NCI-H345 (cell line): ENCODE measurements around the gene BPHL.
"Not testable (repeated sequence)": the region's sequence is repeated elsewhere in the genome, so short reads cannot be mapped to it uniquely, and the experiment has no call there.

Source experiments
- DNase-seq: peaks from one replicate; lab custom pipeline; 2025; lab: John Stamatoyannopoulos, UW

The BPHL gene

DNA sequence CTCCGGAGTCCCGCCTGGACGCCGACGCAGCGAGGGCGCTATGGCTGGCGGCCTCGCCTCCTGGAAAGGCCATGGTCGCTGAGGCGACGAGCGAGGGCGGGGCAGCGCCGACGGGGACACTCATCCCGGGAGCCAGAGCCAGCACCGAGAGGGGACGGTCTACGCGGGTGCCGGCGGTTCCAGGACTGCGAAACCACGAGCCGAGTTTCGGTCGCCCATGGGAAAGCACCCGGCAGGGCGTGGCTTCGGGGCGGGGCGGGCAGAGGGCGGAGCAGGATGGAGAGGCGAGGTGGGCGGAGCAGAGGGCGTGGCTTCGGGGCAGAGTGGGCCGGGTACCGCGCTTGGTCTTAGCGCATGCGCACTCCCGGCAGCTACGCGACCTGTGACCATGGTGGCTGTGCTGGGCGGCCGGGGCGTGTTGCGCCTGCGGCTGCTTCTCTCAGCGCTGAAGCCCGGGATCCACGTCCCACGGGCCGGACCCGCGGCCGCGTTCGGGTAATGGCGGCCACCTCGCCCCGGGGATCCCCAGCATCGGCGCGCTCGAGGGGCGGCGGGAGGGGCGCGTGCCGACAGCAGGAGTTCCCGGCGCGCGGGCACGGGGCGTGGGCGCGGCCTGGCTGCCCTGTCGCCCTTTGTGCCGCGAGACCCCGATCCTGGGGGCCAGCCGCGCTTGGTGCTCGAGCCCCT is at the start of gene BPHL:
TSS of gene BPHL (plus strand) at position 359 of the 687 bp plus-strand sequence. CDS start at position 389, 30 bp downstream.
- DNase-seq: peak; percentile 78

DNA sequence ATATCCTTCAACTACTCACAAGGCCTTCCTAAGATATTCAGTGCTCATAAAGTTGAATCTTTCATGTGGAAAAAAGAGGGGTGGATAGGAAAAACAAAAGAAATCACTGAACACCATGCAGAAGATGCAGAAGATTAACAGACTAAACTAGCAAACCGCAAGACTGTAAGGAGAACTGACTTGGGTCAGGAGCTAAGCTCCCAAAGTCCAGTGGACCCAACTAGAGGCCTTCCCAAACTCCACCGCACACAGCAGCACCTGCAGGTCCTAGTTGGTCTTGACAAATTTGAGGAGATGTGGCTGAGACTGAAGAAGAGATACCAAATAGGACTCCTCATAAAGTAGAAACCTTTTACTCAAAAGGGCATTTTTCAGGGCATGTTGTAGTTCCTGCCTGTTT is 46.9 kb upstream of the BPHL start:
- no peak for DNase-seq

DNA sequence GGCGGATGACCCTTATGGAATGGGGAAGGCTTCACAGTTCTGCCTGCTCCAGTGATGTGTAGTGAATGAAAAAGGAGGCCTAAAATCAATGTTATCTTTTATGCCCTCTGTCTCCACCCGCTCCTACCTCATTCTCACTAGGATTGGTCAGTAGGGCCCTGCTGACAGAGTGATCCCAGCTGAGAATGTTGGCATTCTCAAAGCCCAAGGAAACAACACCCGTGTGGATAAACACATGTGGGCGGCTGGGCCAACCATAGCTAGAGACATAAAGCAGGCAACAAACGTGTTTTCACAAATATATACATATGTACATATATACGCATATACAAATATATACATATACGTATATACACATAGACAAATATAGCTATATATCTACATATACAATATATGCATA is 45.7 kb upstream of the BPHL start:
- no peak for DNase-seq

DNA sequence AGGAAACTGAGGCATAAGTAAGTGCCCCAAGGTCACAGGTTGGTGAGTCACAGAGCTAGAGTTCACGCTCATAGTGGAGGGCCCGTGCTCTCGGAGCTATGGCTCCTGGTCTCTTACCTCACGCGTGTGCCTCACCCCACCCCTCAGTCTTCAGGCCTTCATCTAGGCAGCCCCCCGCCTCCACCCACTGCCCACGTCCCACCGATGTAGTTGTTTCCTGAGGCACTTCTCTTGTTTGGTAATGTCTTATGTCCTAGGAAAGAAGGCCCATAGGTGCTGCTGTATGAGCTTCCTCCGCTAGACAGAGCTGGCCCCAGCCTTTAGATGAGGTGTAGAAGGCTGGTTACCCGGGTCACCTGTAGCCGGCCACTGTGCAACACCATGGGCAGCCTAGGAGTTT is 45.1 kb upstream of the BPHL start:
- DNase-seq: no peak

DNA sequence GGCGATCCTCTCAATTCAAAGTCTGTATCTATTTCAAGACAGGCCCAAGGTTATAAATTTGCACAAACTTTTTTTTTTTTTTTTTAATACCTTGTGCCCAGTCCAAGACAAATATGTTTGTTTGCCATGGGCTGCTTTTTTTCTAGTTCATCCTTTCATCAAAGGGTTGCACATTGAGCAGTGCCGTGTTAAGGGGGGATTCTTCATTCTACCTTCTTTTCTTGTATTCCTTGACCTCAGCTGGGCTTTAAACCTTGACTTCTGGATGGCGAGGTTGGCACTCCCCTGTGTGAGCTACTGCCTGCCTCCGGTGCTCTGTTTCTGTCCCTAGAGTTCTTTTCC is 42.8 kb upstream of the BPHL start:
- no peak for DNase-seq

DNA sequence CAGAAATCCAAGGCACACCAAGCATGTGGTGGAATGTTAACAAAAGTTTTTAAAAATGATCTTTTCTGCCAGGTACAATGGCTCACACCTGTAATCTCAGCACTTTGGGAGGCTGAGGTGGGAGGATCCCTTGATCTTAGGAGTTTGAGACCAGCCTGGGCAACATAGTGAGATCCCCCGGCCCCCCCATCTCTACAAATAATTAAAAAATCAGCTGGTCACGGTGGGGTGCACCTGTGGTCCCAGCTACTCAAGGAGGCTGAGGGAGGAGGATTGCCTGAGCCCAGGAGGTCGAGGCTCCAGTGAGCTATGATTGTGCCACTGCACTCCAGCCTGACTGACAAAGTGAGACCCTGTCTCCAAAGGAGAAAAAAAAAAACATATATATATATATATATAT is 42.2 kb upstream of the BPHL start:
- DNase-seq: no peak

DNA sequence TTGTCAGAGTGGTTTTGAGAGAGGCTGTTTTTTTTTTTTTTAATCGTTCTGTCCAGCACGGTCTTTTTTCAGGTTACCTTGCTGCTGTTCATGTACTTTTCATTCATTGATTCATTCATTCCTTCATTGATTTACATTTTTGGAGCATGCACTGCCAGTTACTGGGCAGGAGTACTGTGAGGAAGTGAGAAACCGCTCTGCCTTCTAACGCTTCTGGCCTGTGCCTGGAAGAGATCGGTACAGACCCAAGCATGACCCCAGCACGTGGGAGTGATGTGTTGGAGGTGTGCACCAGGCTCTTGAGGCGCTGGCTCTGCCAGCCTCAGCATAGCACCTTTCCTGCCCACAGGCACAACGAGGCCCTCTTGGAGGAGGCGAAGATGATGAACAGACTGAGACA is 41.1 kb upstream of the BPHL start:
- no peak for DNase-seq

DNA sequence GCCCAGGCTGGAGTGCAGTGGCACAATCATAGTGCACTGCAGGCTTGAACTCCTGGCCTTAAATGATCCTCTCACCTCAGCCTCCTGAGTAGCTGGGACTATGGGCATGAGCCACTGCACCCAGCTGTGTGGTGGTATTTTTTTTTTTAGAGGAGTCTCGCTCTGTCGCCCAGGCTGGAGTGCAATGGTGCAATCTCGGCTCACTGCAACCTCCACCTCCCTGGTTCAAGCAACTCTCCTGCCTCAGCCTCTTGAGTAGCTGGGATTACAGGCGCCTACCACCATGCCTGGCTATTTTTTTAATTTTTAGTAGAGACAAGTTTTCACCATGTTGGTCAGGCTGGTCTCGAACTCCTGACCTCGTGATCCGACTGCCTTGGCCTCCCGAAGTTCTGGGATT is 39.6 kb upstream of the BPHL start:
- DNase-seq: not testable (repeated sequence)

DNA sequence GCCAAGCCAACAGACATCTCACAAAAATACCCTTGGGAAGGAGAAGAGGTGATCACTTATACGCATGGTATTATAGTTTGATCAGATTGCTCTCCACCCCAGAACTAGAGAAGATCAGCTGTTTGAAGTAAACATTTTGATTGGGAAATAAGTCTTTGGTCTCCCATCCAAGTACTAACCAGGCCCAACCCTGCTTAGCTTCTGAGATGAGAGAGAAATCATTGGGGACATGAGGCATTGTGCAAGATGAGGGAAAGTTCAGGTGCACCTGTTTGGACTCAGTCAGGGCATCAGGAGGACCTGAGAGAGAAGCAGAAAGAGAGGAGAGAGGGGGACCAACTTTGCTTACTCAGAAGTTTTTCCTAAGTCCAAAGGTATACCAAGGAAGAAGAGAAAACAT is 38.8 kb upstream of the BPHL start:
- no peak for DNase-seq

DNA sequence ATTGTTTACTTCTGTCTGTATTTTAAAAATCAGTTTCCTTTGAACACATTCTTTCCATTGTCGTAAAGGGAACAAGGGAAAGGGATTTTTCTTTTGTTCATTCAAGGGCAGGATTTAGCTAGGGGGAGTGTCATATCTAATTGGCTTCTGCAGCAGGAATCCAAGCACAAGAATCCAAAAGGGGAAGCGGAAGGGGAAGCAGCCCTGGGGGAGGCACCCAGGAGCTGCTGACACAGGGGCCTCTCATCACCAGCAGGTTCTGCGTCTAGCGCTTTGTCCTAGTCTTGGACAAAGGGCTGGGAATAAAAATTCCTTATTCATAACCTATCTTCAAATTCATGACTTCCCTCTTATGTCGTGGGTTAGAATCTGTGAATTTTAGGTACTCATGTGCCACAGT is 36.6 kb upstream of the BPHL start:
- no peak for DNase-seq

DNA sequence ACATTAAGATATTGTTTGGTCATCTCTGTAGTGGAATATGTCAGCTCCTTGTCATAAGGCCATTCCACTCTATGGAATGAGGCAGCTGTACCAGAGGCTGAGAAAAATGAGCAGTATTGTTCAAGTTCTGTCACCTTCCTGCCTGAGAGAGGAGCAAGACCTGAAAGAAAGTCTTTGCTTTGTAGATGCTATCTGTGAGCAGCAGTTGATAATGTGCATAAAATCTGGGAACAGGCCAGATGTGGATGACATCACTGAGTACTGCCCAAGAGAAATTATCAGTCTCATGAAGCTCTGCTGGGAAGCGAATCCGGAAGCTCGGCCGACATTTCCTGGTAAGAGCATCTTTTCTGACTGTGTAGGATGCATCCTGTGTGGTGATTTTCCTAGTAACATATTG is 33.4 kb upstream of the BPHL start:
- no peak for DNase-seq

DNA sequence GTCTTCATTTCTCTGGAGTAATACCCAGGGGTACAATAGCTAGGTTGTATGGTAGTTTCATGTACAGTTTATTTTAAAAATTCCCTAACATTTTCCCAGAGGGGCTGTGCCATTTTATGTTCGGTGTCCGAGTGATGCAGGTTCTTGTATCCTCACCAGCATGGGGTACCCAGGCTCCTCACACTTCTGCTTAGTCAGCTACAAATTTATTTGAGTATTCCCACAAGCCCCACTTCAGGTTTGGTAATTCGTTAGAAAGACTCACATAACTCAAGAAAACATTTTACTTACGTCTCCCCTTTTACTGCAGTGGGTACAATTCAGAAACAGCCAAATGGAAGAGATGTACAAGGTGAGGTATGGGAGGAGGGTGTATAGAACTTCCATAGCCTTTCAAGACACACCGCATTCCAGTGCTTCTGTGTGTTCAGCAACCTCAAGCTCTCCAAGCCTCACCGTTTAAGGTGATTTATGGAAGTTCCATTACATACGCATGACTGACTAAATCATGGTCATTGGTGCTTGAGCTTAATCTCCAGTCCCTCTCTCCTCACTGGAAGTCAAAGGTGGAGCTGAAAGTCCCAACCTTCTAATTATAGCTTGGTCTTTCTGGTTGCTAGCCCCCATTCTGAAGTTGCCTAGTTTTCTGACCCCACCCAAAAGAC is 32.1 kb upstream of the BPHL start:
- no peak for DNase-seq

DNA sequence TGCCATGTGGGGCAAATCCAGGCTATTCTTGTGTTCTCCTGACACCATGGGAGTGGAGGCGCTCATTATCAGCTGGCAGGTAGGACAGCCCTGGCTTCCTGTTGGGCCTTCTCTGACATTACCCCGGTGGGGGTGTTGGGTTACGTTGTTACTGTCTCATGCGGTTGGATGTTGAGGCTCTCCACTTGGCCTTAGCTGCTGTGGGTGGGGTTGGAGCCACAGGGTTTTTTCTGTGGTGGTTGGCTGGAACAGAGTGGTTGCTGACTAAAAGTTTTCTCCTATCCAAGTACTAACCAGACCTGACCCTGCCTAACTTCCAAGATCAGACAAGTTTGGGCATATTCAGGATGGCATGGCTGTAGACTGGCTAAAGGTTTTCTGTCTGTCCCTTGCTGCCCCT is 30.1 kb upstream of the BPHL start:
- no peak for DNase-seq

DNA sequence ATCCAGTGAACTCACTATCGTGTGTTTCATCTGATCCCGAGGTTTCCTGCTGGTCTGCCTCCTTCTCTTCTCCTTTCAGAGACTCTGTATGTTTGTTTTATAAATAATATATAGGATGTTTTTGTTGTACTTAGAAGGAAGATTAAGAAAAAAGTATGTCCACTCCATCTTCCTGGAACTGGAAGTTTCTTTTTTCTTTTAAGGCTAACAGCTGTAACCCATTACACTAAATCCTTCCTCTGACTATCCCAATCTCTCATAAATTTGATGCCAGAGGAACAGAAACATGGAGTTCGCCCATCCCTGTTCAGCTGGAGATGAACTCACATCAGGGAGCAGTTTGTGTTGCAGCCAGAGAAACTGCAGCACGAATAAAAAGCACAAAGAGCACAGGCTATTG is 29.5 kb upstream of the BPHL start:
- DNase-seq: no peak

DNA sequence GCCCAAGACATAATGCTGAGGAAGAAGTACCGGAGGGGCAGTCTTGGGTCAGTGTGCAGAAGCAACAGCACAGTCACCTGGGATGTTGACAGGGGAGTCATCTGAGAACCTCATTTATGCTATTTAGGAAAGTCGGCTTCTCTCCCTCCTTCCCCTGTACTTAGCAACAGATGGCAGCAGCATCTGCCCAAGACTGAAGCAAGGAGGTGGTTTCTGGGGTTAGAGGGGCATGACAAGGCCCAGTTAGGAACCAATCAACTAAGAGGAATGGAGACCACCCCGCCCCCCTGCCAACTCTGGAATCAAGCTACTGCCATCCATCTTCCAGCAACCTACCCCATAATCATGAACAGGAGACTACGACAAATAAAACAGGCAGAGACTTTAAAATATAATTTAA is 28.5 kb upstream of the BPHL start:
- no peak for DNase-seq

DNA sequence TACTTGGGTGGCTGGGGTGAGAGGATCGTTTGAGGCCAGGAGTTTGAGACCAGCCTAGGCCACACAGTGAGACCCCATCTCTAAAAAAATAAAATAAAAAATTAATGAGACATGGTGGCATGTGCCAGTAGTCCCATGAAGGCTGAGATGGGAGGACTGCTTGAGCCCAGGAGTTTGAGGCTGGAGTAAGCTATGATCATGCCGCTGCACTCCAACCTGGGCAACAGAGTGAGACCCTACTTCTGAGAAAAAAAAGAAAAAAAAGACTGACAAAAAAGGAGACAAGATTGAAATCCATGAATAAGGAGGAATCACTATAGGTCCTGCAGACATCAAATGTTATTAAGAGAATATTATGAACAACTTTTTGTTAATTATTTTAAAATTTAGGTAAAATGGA is 23.7 kb upstream of the BPHL start:
- DNase-seq: no peak

DNA sequence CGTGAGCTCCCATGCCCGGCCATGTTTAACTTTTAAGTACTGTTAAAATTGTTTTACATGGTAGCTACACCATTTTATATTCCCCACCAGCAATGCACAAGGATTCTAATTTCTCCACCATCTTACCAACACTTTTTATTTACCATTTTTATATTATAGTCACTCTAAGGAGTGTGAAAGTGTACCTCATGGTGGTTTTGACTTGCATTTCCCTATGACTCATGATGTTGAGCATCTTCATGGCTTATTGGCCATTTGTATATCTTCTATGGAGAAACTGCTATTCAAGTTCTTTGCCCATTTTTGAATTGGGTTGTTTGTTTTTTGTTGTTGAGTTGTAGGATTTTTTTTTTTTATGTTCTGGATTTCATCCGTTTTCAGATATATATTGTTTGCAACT is 15.6 kb upstream of the BPHL start:
- no peak for DNase-seq

DNA sequence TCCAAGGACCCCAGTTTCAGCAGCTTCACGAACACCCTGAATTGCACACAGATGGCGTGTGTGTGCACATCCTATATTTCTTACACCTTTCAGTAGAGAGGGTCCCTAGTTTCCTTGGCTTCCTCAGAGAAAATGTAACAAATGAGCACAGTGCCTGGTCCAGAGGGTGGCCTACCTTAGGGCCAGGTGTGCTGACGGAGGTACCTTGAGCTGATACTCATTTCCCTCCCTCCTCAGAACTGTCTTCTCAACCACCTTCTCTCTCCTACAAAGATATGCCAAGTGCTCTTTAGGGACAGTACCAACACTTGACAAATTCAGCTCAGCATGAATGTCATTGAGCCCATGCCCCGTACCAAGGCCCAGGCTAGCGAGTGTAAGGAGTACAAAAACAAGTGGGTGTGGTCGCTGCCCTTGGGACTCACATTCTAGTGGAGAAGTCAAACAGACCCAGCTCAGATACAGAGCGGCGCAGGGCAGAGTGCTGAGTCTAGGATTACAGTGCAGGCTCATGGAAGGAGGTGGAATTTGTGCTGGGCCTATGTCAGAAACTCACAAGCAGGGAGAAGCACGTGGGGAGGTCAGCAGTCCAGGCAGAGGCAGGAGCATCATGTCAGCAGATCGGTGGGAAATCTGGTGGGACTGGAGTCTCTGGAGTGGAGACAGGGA is 9.6 kb upstream of the BPHL start:
- no peak for DNase-seq

DNA sequence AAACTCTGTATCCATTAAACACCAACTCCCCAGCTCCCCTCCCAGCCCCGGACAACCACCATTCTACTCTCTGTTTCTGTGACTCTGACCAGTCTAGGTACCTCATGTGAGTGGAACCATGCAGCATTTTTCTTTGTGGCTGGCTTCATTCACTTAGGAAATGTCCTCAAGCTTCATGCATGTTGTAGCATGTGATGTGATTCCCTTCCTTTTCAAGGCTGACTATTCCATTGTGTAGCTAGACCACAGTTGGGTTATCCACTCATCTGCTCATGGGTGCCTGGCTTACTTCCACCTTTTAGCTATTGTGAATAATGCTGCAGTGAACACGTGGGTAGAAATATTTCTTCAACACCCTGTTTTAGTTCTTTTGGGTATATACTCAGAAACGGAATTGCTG is 8.8 kb upstream of the BPHL start:
- DNase-seq: no peak

DNA sequence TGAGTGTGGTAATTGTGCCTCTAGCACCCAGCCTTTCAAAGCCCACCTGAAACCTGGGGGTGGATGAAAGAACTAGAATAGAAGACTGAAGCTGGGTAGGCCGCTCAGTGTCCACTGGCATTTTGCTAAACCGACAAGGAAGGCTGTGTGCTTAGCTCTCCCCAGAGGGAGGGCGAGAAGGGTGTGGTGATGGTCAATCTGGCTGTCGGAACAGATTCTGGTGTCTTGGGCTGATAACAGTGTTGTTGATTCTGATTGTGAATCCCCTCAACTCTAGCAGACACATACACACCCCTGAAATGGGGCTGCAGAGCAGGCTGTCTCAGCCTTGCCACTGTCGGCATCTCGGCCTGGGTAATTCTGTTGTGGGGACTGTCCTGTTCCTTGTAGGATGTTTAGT is 4.1 kb upstream of the BPHL start:
- DNase-seq: no peak

DNA sequence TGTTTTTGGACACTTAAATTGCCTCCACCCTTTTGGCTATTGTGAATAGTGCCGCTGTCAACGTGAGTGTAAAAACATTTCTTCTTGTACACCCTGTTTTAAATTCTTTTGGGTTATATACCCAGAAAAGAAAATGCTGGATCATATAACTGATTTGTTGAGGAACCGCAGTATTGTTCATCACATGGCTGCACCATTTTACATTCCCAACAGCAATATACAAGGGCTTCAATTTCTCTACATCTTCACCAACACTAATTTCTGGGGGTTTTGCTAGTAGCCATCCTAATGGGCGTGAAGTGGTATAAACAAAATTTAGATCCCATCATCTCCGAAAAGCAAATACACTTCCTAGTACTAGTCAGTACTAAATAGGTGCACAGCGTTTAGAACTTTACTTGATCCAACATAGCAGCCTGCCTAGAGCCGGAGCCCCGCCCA is 579 bp upstream of the BPHL start:
- no peak for DNase-seq

DNA sequence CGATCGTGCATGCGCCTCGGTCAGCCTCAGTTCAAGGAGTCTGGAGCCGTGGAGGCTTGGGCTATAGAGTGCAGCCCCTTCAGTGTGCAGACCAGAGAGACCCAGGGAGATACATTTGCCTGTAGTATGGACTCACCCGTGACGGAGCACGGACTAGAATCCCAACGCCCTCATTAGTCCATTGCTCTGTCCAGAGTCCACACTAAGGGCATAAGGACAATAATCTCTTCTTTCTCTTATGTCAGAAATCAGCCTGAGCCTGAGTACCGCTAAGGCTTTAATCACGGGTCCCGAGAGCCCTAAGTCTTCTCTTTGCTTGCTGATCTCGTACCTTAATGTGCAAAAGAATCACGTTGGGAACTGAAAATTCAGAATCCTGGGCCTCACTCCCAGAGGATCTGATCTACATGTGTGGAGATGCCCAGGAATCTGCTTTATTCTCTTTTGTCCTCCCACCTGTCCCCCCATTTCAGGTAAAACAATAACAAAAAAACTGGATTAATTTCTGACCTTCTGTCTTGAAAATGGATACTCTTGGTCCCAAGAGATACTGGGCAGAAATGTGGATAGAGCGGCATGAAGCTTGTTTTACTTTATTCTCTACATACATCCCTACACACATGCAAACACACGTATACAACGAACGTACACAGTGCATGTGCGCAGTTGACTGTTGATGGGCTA is 671 bp downstream of the BPHL start:
- no peak for DNase-seq

DNA sequence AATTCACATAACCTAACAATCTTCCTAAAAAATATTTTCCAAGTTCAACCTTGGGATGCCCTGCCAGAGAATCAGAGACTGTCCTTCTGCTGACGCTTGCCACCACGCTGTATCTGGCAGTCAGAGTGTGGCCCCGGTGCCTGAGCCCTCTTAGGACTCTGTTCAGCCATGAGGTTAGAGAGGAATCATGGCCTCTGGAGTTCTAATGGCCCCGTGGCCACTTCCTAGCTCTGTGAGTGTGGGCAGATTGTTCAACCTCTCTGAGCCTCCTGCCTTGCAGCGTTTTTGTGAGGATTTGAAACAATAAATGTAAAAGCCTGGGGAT is 2.2 kb downstream of the BPHL start:
- DNase-seq: no peak
